HG03460 (cell line): ENCODE results near the gene ITGA2.

Experiments used
- ATAC-seq: cut with Tn5 transposase; IDR thresholded peaks from one replicate; pipeline ENCODE4 v1.9.1; 2021; ENCODE audit not compliant: unreplicated experiment

The ITGA2 gene

DNA sequence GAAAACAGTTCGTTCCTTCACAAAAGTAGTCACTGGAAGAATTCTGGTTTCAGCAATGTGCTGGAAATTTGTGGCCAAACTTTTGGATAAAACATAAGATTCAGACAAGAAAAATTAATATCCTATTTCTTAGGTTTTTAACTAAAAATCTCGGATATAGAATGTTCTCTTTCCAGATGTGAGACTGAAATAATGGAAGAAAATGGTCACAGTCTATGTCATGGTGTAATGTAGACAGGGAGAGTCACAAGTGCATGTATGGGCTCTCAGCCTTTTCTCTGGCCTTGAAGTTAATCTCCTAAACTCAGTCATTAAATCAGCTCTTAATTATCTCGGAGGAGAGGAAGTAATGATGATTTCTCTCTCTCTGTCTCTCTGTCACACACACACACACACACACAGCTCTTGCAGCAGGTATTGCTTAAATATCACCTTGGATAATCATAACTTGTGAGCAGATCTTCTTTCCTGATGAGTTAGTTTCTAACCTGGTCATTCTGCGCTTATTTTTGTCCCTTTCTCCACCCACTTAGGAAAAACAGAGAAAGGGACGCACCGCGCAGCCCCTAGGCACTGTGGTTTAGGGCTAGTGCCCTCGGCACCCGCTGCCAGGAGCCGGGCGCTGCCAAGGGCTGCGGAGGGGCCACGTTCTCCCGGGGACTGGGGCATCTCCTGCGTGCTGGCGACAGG is 672 bp upstream of the ITGA2 start:
- peak; percentile 6 for ATAC-seq

- ATAC-seq = peak; percentile 29
Measured at GRCh38 chr5:52989781-52990527, 802 bp downstream of the ITGA2 start.

GRCh38 chr5:52990528-52990925 is 1.4 kb downstream of the ITGA2 start:
- ATAC-seq = no peak

DNA sequence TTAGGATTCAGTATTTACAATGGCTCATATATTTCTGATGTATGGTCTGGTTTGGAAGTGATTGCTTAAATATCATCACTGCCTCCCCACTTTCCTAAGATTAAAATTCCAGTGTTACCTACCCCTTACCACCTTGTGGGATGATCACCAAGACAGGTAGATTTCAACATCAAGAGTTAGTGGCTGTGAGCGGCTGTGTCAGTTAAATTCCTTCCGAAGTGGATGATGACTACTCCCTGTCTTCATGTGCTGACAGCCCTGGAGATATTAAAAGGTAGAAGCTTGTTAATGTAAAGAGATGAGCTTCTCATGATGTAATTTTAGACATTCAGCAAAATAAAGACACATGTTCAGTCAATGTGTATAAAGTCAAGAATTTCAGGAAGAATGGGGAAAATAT is 4.2 kb downstream of the ITGA2 start:
- ATAC-seq = no peak

GRCh38 chr5:52994266-52994665 is 5.1 kb downstream of the ITGA2 start:
- ATAC-seq = no peak

DNA sequence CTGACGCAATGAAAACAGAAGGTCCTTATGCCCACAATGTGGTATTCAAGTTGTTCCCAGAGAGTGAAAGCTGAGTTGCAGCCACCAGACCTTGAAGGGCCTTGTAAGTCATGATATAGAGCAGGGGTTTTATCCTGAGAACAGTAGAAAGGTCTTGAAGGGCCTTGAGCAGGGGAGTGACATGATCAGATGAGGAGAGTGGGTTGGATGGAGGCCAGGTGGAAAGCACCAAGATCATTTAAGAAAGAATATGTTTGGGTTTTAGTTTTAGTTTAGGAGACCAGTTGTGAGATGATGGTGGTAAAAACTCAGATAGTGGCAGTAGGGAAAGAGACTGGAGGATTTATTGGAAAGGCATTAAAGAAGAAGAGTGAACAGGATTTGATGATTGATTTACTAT is 5.9 kb downstream of the ITGA2 start:
- ATAC-seq = no peak

GRCh38 chr5:52995914-52996313 is 6.8 kb downstream of the ITGA2 start:
- no peak for ATAC-seq

- ATAC-seq = no peak
Measured at GRCh38 chr5:52996979-52997378, 7.8 kb downstream of the ITGA2 start.

- ATAC-seq = no peak
Measured at GRCh38 chr5:52997424-52997823, 8.3 kb downstream of the ITGA2 start.

- ATAC-seq = no peak
Measured at GRCh38 chr5:52998552-52999313, 9.6 kb downstream of the ITGA2 start.

DNA sequence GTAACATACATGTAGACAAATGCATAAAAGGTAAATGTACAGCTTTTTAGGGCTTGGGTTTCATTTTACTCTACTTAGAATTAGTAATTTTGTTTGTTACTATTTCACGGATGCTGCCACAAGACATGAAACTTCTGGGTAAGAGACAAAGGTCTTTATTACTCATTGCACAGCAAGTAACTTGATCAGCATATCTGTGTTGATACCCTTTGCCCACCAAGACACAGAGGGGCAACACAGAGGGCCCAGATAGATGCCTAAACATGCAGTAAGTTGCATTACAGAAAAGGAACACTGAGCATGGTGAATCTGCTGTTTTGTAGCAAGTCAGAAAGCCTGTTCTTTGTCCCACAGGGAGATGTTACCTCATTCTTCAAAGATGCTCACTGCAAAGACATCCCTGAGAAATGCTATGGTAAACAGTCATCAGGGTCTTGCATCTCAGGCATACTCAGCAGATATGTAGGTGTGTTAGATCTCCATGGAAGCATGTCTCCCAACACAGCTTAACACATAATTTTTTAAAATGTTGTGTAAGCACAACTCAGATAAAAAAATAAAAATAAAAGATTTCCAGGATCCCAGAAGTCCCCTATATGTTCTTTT is 10.3 kb downstream of the ITGA2 start:
- no peak for ATAC-seq

DNA sequence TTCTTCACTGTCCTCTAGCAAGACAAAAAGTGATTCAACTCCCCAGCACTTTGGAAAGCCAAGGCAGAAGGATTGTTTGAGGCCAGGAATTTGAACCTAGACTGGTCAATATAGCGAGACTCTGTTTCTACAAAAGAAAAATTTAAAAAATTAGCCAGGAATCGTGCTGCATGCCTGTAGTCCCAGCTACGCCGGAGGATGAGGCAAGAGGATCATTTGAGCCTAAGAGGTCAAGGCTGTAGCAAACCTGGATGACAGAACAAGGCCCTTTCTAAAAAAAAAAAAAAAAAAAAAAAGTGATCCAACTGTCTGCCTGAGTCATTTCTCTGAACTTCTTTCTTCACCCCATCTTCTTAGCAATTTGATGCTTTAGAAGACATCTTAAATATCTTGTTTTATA is 12.4 kb downstream of the ITGA2 start:
- ATAC-seq = no peak

DNA sequence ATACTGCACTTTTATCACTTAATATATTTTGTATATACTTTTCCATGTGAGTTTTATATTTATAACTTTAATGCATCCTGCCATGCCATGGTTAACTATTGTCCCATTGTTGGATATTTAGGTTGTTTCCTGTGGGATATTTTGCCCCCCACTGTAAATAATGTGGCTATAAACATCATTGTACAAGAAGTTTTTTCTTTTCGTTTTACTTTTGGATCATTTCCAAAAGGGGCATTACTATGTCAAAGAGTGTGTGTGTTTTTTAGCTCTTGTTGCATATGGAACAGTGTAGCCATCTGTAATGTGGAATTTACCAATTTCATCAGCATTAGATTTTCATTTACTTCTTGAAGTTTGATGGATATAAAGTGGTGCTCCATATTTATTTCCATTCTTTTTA is 13.3 kb downstream of the ITGA2 start:
- no peak for ATAC-seq

DNA sequence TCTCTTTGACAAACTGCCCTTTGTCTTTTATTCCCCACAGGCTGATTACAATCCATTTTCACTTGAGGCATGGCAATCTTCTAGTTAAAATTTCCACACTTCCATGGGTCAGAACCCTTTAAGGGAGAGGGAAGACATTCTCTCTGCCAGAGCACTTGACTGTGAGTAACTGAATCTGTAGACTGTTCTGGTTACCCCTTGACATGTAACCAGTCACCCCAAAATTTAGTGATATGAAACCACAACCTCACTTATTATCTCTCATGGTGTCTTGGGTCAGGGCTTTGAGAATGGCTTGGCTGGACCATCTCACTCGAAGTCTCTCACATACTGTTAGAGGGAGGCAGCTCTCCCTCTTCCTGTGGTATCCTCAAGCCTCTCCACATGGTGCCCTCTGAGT is 14.0 kb downstream of the ITGA2 start:
- no peak for ATAC-seq

DNA sequence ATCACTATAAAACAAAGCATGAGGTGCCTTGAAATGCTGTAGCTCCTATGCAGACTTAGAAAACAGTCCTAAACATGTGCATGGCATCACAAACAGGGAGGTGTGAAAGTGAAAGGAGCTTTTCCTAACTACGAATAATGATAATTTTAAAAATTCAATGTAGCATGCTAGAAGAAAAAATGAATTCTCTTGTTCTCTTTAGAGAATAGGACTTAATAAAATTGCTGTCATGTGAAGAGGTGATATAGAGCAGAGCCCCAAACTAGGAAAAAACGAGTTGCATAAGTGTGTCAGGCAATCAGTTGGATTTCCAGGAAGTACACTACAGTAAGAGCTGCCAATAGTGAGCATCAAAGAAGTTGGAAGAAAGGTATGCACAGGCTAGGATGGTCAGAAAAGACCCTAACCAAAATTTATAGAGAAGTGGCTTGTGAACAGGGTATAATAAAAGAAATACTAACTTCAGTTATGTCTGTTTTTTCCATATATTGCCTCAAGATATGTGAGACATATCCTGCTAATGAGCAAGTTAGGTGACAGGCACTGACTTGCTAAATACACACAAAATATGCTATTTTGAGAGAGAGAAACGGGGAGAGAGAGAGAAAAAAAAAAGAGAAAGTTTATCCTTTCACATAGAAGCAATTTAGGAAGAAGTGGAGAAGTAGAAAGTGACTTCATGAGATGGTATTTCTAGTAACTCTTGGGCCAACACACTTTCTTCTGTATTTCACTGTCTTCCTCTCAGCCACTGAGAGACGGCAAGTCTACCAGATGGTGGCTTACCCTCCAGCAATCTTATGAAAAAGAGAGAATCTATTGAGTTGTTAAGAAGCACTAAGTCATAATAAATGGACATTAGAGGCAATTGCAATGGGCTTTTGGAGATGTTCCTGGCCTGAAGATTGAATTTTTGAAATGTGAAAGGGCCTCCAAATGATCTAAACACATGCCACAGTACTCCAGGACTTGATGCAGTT is 18.0 kb downstream of the ITGA2 start:
- ATAC-seq = no peak

GRCh38 chr5:53008751-53009150 is 19.6 kb downstream of the ITGA2 start:
- peak; percentile 80 for ATAC-seq

- ATAC-seq = no peak
Measured at GRCh38 chr5:53009816-53010215, 20.7 kb downstream of the ITGA2 start.

- ATAC-seq = no peak
Measured at GRCh38 chr5:53010814-53011213, 21.7 kb downstream of the ITGA2 start.

- no peak for ATAC-seq
Measured at GRCh38 chr5:53011233-53011632, 22.1 kb downstream of the ITGA2 start.

DNA sequence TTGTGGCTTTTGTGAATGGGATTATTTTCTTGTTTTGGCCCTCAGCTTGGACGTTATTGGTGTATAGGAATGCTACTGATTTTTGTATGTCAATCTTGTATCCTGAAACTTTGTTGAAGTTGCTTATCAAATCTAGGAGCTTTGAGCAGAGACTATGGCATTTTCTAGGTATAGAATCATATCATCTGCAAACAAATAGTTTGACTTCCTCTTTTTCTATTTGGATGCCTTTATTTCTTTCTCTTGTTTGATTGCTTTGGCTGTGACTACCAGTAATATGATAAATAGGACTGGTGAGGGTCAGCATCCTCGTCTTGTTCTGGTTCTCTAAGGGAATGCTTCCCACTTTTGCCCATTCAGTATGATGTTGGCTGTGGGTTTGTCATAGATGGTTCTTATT is 24.7 kb downstream of the ITGA2 start:
- no peak for ATAC-seq
